Right lobe of liver (tissue), 4 donors: ENCODE data around the gene ZNF527.

ENCODE experiments used
- POLR2A ChIP-seq: fragments of 450-650 bp; IDR thresholded peaks from one replicate; pipeline ENCODE4 v1.6.1; 2017; ENCODE audit warnings: antibody characterized with exemption, mild to moderate bottlenecking
- TF ChIP-seq, protein P1 (sequence below), 4 donors: fragments of 200-600 bp in 3 of 4; fragments of 450-650 bp in 1 of 4; IDR thresholded peaks; one replicate each; pipeline versions ENCODE4 v1.5.1 to v1.8.0; 2016 to 2022; ENCODE audit warnings: antibody characterized with exemption in 4 of 4, mild to moderate bottlenecking in 2 of 4
- donor health status: DM: no; HTN: no; CAD: no.
- donor health status: DM: no; HTN: no; CAD: no.
- donor health status: DM: no; HTN: yes; CAD: no.

DNA sequence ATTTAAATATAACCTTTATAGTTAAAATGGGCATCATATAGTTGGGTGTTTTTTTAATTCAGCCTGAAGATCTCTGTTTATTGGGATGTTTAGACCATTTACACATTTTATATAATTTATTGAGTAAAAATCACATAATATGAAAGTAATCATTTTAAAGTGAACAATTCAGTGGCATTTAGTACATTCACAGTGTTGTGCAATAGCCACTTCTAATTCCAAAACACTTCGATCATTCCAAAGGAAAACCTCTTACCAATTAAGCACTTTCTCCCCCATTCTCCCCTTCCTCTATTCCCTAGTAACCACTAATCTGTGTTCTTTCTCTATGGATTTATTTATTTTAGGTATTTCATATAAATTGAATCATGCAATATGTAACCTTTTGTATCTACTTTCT, 30.2 kb downstream of the ZNF527 start:
- TF ChIP-seq, protein P1, sequence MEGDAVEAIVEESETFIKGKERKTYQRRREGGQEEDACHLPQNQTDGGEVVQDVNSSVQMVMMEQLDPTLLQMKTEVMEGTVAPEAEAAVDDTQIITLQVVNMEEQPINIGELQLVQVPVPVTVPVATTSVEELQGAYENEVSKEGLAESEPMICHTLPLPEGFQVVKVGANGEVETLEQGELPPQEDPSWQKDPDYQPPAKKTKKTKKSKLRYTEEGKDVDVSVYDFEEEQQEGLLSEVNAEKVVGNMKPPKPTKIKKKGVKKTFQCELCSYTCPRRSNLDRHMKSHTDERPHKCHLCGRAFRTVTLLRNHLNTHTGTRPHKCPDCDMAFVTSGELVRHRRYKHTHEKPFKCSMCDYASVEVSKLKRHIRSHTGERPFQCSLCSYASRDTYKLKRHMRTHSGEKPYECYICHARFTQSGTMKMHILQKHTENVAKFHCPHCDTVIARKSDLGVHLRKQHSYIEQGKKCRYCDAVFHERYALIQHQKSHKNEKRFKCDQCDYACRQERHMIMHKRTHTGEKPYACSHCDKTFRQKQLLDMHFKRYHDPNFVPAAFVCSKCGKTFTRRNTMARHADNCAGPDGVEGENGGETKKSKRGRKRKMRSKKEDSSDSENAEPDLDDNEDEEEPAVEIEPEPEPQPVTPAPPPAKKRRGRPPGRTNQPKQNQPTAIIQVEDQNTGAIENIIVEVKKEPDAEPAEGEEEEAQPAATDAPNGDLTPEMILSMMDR (IDR thresholded peaks at IDR 0.05) = no peak
- no peak for TF ChIP-seq POLR2A
